Neural cell (in vitro differentiated cells): Measurements from ENCODE around the gene TMC6. TPM values are rescaled to one million over a fixed set of nuclear protein-coding genes. Genes with fewer than 3 reads are reported as not detected.

ENCODE experiments used
- H2AFZ ChIP-seq: fragments of 200-600, 300-800 bp; sonication (generic), shearing (Covaris generic); 2 replicates; pipeline ENCODE4 v1.6.0; 2014; ENCODE audit warnings: low read depth, mild to moderate bottlenecking, antibody characterized with exemption, low read length, moderate library complexity
- H3F3A ChIP-seq: fragments of 200-600 bp; shearing (Covaris generic); 2 replicates; pipeline ENCODE4 v1.6.1; 2016; ENCODE audit warnings: mild to moderate bottlenecking, moderate library complexity, mixed read lengths, antibody characterized with exemption, low read length; ENCODE audit not compliant: insufficient read depth, poor library complexity, severe bottlenecking
- H3K27ac ChIP-seq: fragments of 200-600, 300-800 bp; sonication (generic), shearing (Covaris generic); 2 replicates; pipeline ENCODE4 v1.5.1; 2014; ENCODE audit warnings: mild to moderate bottlenecking, low read length, moderate library complexity
- H3K27me3 ChIP-seq: fragments of 300-800, 200-600 bp; sonication (generic), shearing (Covaris generic); 2 replicates; pipeline ENCODE4 v1.6.0; 2014; ENCODE audit warnings: mild to moderate bottlenecking, low read depth, low read length, moderate library complexity; ENCODE audit not compliant: insufficient read depth
- H3K36me3 ChIP-seq: fragments of 300-800, 200-600 bp; sonication (generic), shearing (Covaris generic); 2 replicates; pipeline ENCODE4 v1.5.1; 2014; ENCODE audit warnings: mild to moderate bottlenecking, antibody characterized with exemption, low read length, moderate library complexity; ENCODE audit not compliant: insufficient read depth
- H3K4me2 ChIP-seq: fragments of 300-800, 200-600 bp; sonication (generic), shearing (Covaris generic); 2 replicates; pipeline ENCODE4 v1.6.0; 2014; ENCODE audit warnings: mild to moderate bottlenecking, low read length
- H3K4me3 ChIP-seq: fragments of 300-800, 200-600 bp; sonication (generic), shearing (Covaris generic); 2 replicates; pipeline ENCODE4 v1.5.1; 2014; ENCODE audit warnings: mild to moderate bottlenecking, low read length, moderate library complexity
- H3K79me2 ChIP-seq: fragments of 200-600 bp; shearing (Covaris generic); replicated peaks from 2 replicates; pipeline ENCODE4 v1.6.0; 2014; ENCODE audit warnings: mild to moderate bottlenecking, low read length, moderate library complexity; ENCODE audit not compliant: insufficient read depth
- H3K9ac ChIP-seq: fragments of 300-800, 200-600 bp; sonication (generic), shearing (Covaris generic); 2 replicates; pipeline ENCODE4 v1.6.1; 2016; ENCODE audit warnings: mild to moderate bottlenecking, low read length, mixed read lengths
- H3K9me2 ChIP-seq: fragments of 200-600 bp; shearing (Covaris generic); 2 replicates; pipeline ENCODE4 v1.6.1; 2016; ENCODE audit warnings: mild to moderate bottlenecking, low read length, mixed read lengths; ENCODE audit not compliant: insufficient read depth
- H3K9me3 ChIP-seq: fragments of 200-600, 300-800 bp; sonication (generic), shearing (Covaris generic); 2 replicates; pipeline ENCODE4 v1.6.1; 2016; ENCODE audit warnings: mild to moderate bottlenecking, mixed run types, low read length, moderate library complexity, mixed read lengths
- H4K20me1 ChIP-seq: fragments of 200-600 bp; shearing (Covaris generic); 2 replicates; pipeline ENCODE4 v1.6.1; 2016; ENCODE audit warnings: mild to moderate bottlenecking, mixed run types; ENCODE audit not compliant: insufficient read depth
- CTCF ChIP-seq: fragments of 450-650 bp; IDR thresholded peaks from 2 replicates; pipeline ENCODE4 v1.5.1; 2014; ENCODE audit warnings: antibody characterized with exemption, mild to moderate bottlenecking, moderate library complexity; ENCODE audit not compliant: poor library complexity, severe bottlenecking
- EP300 ChIP-seq: fragments of 450-650 bp; conservative IDR thresholded peaks from 2 replicates; pipeline ENCODE4 v1.6.1; 2014; ENCODE audit warnings: antibody characterized with exemption, mild to moderate bottlenecking, moderate library complexity; ENCODE audit not compliant: poor library complexity, severe bottlenecking
- EZH2 ChIP-seq: fragments of 200-600, 300-800 bp; shearing (Covaris generic), sonication (generic); IDR thresholded peaks from 2 replicates; pipeline ENCODE4 v1.6.1; 2014; ENCODE audit warnings: antibody characterized with exemption, low read length, borderline replicate concordance, mild to moderate bottlenecking; ENCODE audit not compliant: insufficient read depth, poor library complexity, severe bottlenecking
- MXI1 ChIP-seq: fragments of 450-650 bp; conservative IDR thresholded peaks from 2 replicates; pipeline ENCODE4 v1.6.1; 2014; ENCODE audit warnings: antibody characterized with exemption, mild to moderate bottlenecking; ENCODE audit not compliant: poor library complexity, severe bottlenecking
- POLR2AphosphoS5 ChIP-seq: IDR thresholded peaks from 2 replicates; pipeline ENCODE4 v1.6.1; 2012
- RAD21 ChIP-seq: fragments of 450-650 bp; conservative IDR thresholded peaks from 2 replicates; pipeline ENCODE4 v1.6.1; 2014; ENCODE audit warnings: antibody characterized with exemption, mild to moderate bottlenecking, moderate library complexity
- REST ChIP-seq: IDR thresholded peaks from 2 replicates; pipeline ENCODE4 v1.6.1; 2012; ENCODE audit warnings: borderline replicate concordance
- SMC3 ChIP-seq: fragments of 450-650 bp; conservative IDR thresholded peaks from 2 replicates; pipeline ENCODE4 v1.6.1; 2014; ENCODE audit warnings: antibody characterized with exemption, mild to moderate bottlenecking, moderate library complexity; ENCODE audit not compliant: poor library complexity
- TAF1 ChIP-seq: IDR thresholded peaks from 2 replicates; pipeline ENCODE4 v1.6.1; 2012; ENCODE audit warnings: low read depth
- polyA plus RNA-seq: library from polyadenylated mRNA; depleted of rRNA; stranded (reverse); fragments of >200 nt; gene quantifications from 2 replicates; pipeline ENCODE4 v1.2.3, GENCODE V29; 2014

Gene TMC6
- polyA plus RNA-seq, 1 donor from 2014 or later: 0.16 TPM

GRCh38 chr17:78120537-78120936 lies 8.0 kb downstream of the TMC6 start:
- no peak overlapping the region for H2AFZ ChIP-seq
- no peaks in the 10 kb centered on the region for H3K36me3 ChIP-seq
- no peak overlapping the region for H3K27ac ChIP-seq
- no peak overlapping the region for H3K4me2 ChIP-seq
- no peaks in the 10 kb centered on the region for H4K20me1 ChIP-seq
- H3K9me2 ChIP-seq: no peaks in the 10 kb centered on the region
- H3K27me3 ChIP-seq: no peaks in the 10 kb centered on the region
- H3K79me2 ChIP-seq: no peaks in the 10 kb centered on the region
- TF ChIP-seq MXI1: no peak
- TF ChIP-seq RAD21: no peak
- no peak for TF ChIP-seq EZH2
- TF ChIP-seq EP300: no peak
- TF ChIP-seq POLR2AphosphoS5: no peak
- no peak for TF ChIP-seq REST
- no peak for TF ChIP-seq TAF1
- TF ChIP-seq SMC3: no peak
- TF ChIP-seq CTCF: no peak
- no peaks in the 10 kb centered on the region for H3K9me3 ChIP-seq
- H3K4me3 ChIP-seq: no peak overlapping the region
- no peak overlapping the region for H3K9ac ChIP-seq
- H3F3A ChIP-seq: no peaks in the 10 kb centered on the region

- Histone ChIP-seq H3K9ac (no peak overlapping the region), H3F3A (no peaks in the 10 kb centered on the region), H3K79me2 (no peaks in the 10 kb centered on the region), H3K27me3 (no peaks in the 10 kb centered on the region), H3K9me3 (no peaks in the 10 kb centered on the region), H4K20me1 (no peaks in the 10 kb centered on the region), H3K4me2 (no peak overlapping the region), H3K9me2 (no peaks in the 10 kb centered on the region), H3K4me3 (no peak overlapping the region), H3K36me3 (no peaks in the 10 kb centered on the region), H3K27ac (no peak overlapping the region), H2AFZ (no peak overlapping the region)
- TF ChIP-seq EP300 (no peak), MXI1 (no peak), POLR2AphosphoS5 (no peak), SMC3 (no peak), RAD21 (no peak), CTCF (no peak), TAF1 (no peak), REST (no peak), EZH2 (no peak)
Observed at GRCh38 chr17:78118801-78119241, 9.7 kb downstream of the TMC6 start.
